Hematopoietic multipotent progenitor cell treated with erythropoietin and hydrocortisone succinate and interleukin-3 and kit ligand, for 6 days (in vitro differentiated cells): ENCODE measurements around the gene MAML3.

Experiments used
- DNase-seq: peaks from one replicate; pipeline ENCODE4 v3.0.0-alpha.2; 2015

Gene MAML3

GRCh38 chr4:139852612-139853269, 301.2 kb downstream of the MAML3 start:
- no peak for DNase-seq

GRCh38 chr4:139851639-139852038, 302.3 kb downstream of the MAML3 start:
- DNase-seq, result no peak

- DNase-seq, result no peak
Observed at GRCh38 chr4:139851133-139851532, 302.9 kb downstream of the MAML3 start.

GRCh38 chr4:139849219-139849618, 304.8 kb downstream of the MAML3 start:
- peak; percentile 44 for DNase-seq

GRCh38 chr4:139848028-139848427, 306.0 kb downstream of the MAML3 start:
- no peak for DNase-seq

GRCh38 chr4:139847602-139848001, 306.4 kb downstream of the MAML3 start:
- DNase-seq, result no peak

GRCh38 chr4:139846766-139847165, 307.2 kb downstream of the MAML3 start:
- DNase-seq, result no peak

- DNase-seq, result no peak
Observed at GRCh38 chr4:139845453-139846093, 308.4 kb downstream of the MAML3 start.

- no peak for DNase-seq
Observed at GRCh38 chr4:139844459-139845036, 309.4 kb downstream of the MAML3 start.

- no peak for DNase-seq
Observed at GRCh38 chr4:139844057-139844456, 309.9 kb downstream of the MAML3 start.

GRCh38 chr4:139843641-139844040, 310.3 kb downstream of the MAML3 start:
- peak; percentile 39 for DNase-seq

GRCh38 chr4:139841464-139842195, 312.4 kb downstream of the MAML3 start:
- DNase-seq, result peak; percentile 97

- DNase-seq, result no peak
Observed at GRCh38 chr4:139840773-139841172, 313.2 kb downstream of the MAML3 start.

- no peak for DNase-seq
Observed at GRCh38 chr4:139839403-139840031, 314.5 kb downstream of the MAML3 start.

- DNase-seq, result no peak
Observed at GRCh38 chr4:139838811-139839210, 315.2 kb downstream of the MAML3 start.

GRCh38 chr4:139834981-139835391, 319.0 kb downstream of the MAML3 start:
- no peak for DNase-seq

GRCh38 chr4:139834226-139834662, 319.7 kb downstream of the MAML3 start:
- no peak for DNase-seq

- DNase-seq, result no peak
Observed at GRCh38 chr4:139833151-139833910, 320.7 kb downstream of the MAML3 start.

- no peak for DNase-seq
Observed at GRCh38 chr4:139828966-139829664, 324.9 kb downstream of the MAML3 start.

GRCh38 chr4:139826426-139826825, 327.6 kb downstream of the MAML3 start:
- no peak for DNase-seq

GRCh38 chr4:139825523-139826014, 328.4 kb downstream of the MAML3 start:
- DNase-seq, result no peak
